CD14-positive monocyte (primary cell): Measurements from ENCODE around the gene ANO9. TPM values are rescaled to one million over a fixed set of nuclear protein-coding genes. Genes with fewer than 3 reads are reported as not detected.

Source experiments
- DNase-seq, 3 donors: peaks; one replicate each; pipeline ENCODE4 v3.0.0-alpha.2; 2011 to 2022
- H2AFZ ChIP-seq: 2 replicates; pipeline ENCODE4 v1.6.0; 2012; ENCODE audit warnings: mild to moderate bottlenecking, low read depth, low read length, inconsistent platforms; ENCODE audit not compliant: insufficient read depth, poor library complexity, severe bottlenecking
- H3K27ac ChIP-seq, 2 donors: 1 replicate in 1 of 2; 2 replicates in 1 of 2; pipeline ENCODE4 v1.5.1; 2012 to 2013; ENCODE audit warnings: low read length in 2 of 2, control low read depth in 1 of 2, inconsistent platforms in 1 of 2, low read depth in 1 of 2, mild to moderate bottlenecking in 1 of 2
- H3K27me3 ChIP-seq, 2 donors: one replicate each; pipeline versions ENCODE4 v1.6.0 to v1.6.1; 2011 to 2013; ENCODE audit warnings: low read length in 2 of 2; ENCODE audit not compliant: control insufficient read depth in 2 of 2, insufficient read depth in 2 of 2
- H3K36me3 ChIP-seq, 2 donors: replicated peaks in 1 of 2; 1 replicate in 1 of 2; 2 replicates in 1 of 2; pipeline versions ENCODE4 v1.5.1 to v1.6.1; 2012 to 2013; ENCODE audit warnings: low read length in 2 of 2, control low read depth in 1 of 2, inconsistent platforms in 1 of 2, mild to moderate bottlenecking in 1 of 2; ENCODE audit not compliant: insufficient read depth in 2 of 2, control insufficient read depth in 1 of 2
- H3K4me1 ChIP-seq, 2 donors: 1 replicate in 1 of 2; 2 replicates in 1 of 2; pipeline versions ENCODE4 v1.5.1 to v1.6.1; 2012 to 2013; ENCODE audit warnings: low read length in 2 of 2, control low read depth in 1 of 2, inconsistent platforms in 1 of 2, mild to moderate bottlenecking in 1 of 2, moderate library complexity in 1 of 2; ENCODE audit not compliant: insufficient read depth in 2 of 2, control insufficient read depth in 1 of 2
- H3K4me2 ChIP-seq: replicated peaks from 2 replicates; pipeline ENCODE3; 2012; ENCODE audit warnings: low read length, moderate library complexity, mild to moderate bottlenecking; ENCODE audit not compliant: poor library complexity, severe bottlenecking; ENCODE audit errors: extremely low read depth
- H3K4me3 ChIP-seq, 3 experiments: fragments of 200-600 bp in 1 of 3; sonication (generic) in 1 of 3; replicated peaks in 1 of 3; 1 replicate in 2 of 3; 2 replicates in 1 of 3; pipeline ENCODE4 v1.5.1; 2011 to 2013; ENCODE audit warnings: low read length in 3 of 3, mild to moderate bottlenecking in 3 of 3, control low read depth in 2 of 3, low read depth in 2 of 3, inconsistent platforms in 1 of 3, moderate library complexity in 1 of 3
- H3K79me2 ChIP-seq: 2 replicates; pipeline ENCODE4 v1.6.0; 2012; ENCODE audit warnings: mild to moderate bottlenecking, control low read depth, inconsistent platforms, low read length, moderate library complexity; ENCODE audit not compliant: insufficient read depth
- H3K9ac ChIP-seq: 2 replicates; pipeline ENCODE4 v1.6.0; 2017; ENCODE audit warnings: low read length, mild to moderate bottlenecking; ENCODE audit not compliant: insufficient read depth, poor library complexity, severe bottlenecking
- H3K9me3 ChIP-seq, 2 donors: replicated peaks in 1 of 2; 1 replicate in 1 of 2; 2 replicates in 1 of 2; pipeline versions ENCODE4 v1.5.1 to v1.6.1; 2012 to 2013; ENCODE audit warnings: low read length in 2 of 2, control low read depth in 1 of 2; ENCODE audit not compliant: control insufficient read depth in 1 of 2, insufficient read depth in 1 of 2
- H4K20me1 ChIP-seq: 2 replicates; pipeline ENCODE4 v1.6.0; 2012; ENCODE audit warnings: mild to moderate bottlenecking, low read length, control low read depth, moderate library complexity; ENCODE audit not compliant: insufficient read depth
- H3K27ac Mint-ChIP-seq, 7 donors: one replicate each; pipeline ENCODE4 v1.8.0; 2020; ENCODE audit warnings: mild to moderate bottlenecking in 7 of 7, mixed read lengths in 7 of 7, moderate library complexity in 6 of 7, inconsistent platforms in 2 of 7
- H3K27me3 Mint-ChIP-seq, 3 donors: one replicate each; pipeline ENCODE4 v1.8.0; 2021 to 2022; ENCODE audit warnings: low read depth in 3 of 3, mild to moderate bottlenecking in 3 of 3, mixed read lengths in 3 of 3, moderate library complexity in 3 of 3, inconsistent platforms in 1 of 3
- H3K36me3 Mint-ChIP-seq, 2 donors: one replicate each; pipeline ENCODE4 v1.8.0; 2020; ENCODE audit warnings: mixed read lengths in 2 of 2, inconsistent platforms in 1 of 2, mild to moderate bottlenecking in 1 of 2
- H3K4me1 Mint-ChIP-seq: one replicate; pipeline ENCODE4 v1.8.0; 2020; ENCODE audit warnings: mild to moderate bottlenecking, mixed read lengths
- H3K4me3 Mint-ChIP-seq, 2 donors: one replicate each; pipeline ENCODE4 v1.8.0; 2020; ENCODE audit warnings: mild to moderate bottlenecking in 2 of 2, mixed read lengths in 2 of 2, moderate library complexity in 1 of 2
- H3K9me3 Mint-ChIP-seq, 7 donors: one replicate each; pipeline ENCODE4 v1.8.0; 2020 to 2022; ENCODE audit warnings: mixed read lengths in 7 of 7, mild to moderate bottlenecking in 6 of 7, moderate library complexity in 6 of 7, inconsistent platforms in 2 of 7
- WGBS: methylation state at CpG from one replicate; pipeline ENCODE4 v1.1.5; 2013; ENCODE audit warnings: missing lambda C conversion rate; ENCODE audit not compliant: insufficient coverage; 5-methylcytosine and 5-hydroxymethylcytosine counted together
- intact Hi-C, 2 donors: fragments of 100-400 bp; cut with micrococcal nuclease; formaldehyde crosslinking; loops; one replicate each; pipeline versions ENCODE4 v1.15.0 to v1.15.1; 2023
- polyA plus RNA-seq, 3 donors: library from polyadenylated mRNA; depleted of rRNA in 1 of 3; unstranded in 2 of 3; stranded (reverse) in 1 of 3; fragments of 300-500 nt in 2 of 3; fragments of >200 nt in 1 of 3; fragmentation: Illumina TruSeq in 2 of 3; gene quantifications; 1 replicate in 2 of 3; 2 replicates in 1 of 3; pipeline ENCODE4 v1.2.3, GENCODE V29; 2012 to 2021
- TF ChIP-seq, protein P1 (sequence below): fragments of 200-600 bp; IDR thresholded peaks from one replicate; pipeline ENCODE4 v1.8.0; 2022; ENCODE audit warnings: antibody characterized with exemption, mild to moderate bottlenecking

The ANO9 gene
- polyA plus RNA-seq, 3 donors, result 0.18 to 0.24 TPM; not detected in 1

DNA sequence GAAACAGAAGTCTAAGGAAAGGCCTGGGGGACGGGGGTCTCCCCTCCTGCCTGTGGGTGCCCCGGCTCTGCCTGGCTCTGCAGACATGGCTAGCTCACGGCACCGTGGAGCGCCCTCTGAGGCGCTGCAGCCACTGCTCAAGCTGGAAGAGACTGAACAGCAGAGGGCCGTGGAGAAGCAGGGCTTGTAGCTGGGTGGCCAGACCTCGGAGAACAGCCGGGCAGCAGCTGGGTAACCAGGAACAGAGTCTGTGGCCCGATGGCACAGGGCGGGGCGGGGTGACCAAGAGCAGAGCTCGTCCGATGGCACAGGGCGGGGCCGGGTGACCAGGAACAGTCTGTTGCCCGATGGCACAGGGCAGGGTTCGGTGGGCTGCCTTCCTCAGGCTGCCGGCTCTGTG, 47.2 kb upstream of the ANO9 start:
- no peak overlapping the region for H3K4me3 Mint-ChIP-seq
- peaks cover 14% of the 10 kb centered on the region for H4K20me1 ChIP-seq
- H3K9me3 ChIP-seq, result peaks cover 0 to 14% of the 10 kb centered on the region in 2 donors
- H3K27me3 Mint-ChIP-seq, result peaks cover 0 to 2% (median 0%) of the 10 kb centered on the region in 3 donors
- peak overlapping the region in 2 of 7 donors; percentile 13 to 46 for H3K27ac Mint-ChIP-seq
- peaks cover 16 to 20% of the 10 kb centered on the region in 2 donors for H3K36me3 ChIP-seq
- peaks cover 14 to 33% of the 10 kb centered on the region in 2 donors for H3K36me3 Mint-ChIP-seq
- H2AFZ ChIP-seq, result no peak overlapping the region
- no peaks in the 10 kb centered on the region for H3K4me1 ChIP-seq
- H3K79me2 ChIP-seq, result no peaks in the 10 kb centered on the region
- no peak overlapping the region for H3K4me3 ChIP-seq
- no peak overlapping the region for H3K9ac ChIP-seq
- no peak overlapping the region for H3K27ac ChIP-seq
- DNase-seq, result no peak
- intact Hi-C loops, result no loop called here
- no peaks in the 10 kb centered on the region for H3K27me3 ChIP-seq
- TF ChIP-seq, protein P1, sequence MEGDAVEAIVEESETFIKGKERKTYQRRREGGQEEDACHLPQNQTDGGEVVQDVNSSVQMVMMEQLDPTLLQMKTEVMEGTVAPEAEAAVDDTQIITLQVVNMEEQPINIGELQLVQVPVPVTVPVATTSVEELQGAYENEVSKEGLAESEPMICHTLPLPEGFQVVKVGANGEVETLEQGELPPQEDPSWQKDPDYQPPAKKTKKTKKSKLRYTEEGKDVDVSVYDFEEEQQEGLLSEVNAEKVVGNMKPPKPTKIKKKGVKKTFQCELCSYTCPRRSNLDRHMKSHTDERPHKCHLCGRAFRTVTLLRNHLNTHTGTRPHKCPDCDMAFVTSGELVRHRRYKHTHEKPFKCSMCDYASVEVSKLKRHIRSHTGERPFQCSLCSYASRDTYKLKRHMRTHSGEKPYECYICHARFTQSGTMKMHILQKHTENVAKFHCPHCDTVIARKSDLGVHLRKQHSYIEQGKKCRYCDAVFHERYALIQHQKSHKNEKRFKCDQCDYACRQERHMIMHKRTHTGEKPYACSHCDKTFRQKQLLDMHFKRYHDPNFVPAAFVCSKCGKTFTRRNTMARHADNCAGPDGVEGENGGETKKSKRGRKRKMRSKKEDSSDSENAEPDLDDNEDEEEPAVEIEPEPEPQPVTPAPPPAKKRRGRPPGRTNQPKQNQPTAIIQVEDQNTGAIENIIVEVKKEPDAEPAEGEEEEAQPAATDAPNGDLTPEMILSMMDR, result no peak
- WGBS, result 92% methylated on average over 18 of the region's 19 CpGs
- peaks cover 0 to 4% (median 0%) of the 10 kb centered on the region in 7 donors for H3K9me3 Mint-ChIP-seq
- H3K4me1 Mint-ChIP-seq, result no peaks in the 10 kb centered on the region
- no peak overlapping the region for H3K4me2 ChIP-seq

GRCh38 chr11:488579-488978, 46.8 kb upstream of the ANO9 start:
- no peak overlapping the region for H2AFZ ChIP-seq
- H3K27me3 ChIP-seq, result no peaks in the 10 kb centered on the region
- no peak overlapping the region for H3K4me2 ChIP-seq
- peaks cover 13 to 16% of the 10 kb centered on the region in 2 donors for H3K36me3 ChIP-seq
- no peaks in the 10 kb centered on the region for H3K4me1 ChIP-seq
- no peak overlapping the region for H3K4me3 Mint-ChIP-seq
- peaks cover 0 to 7% (median 0%) of the 10 kb centered on the region in 7 donors for H3K9me3 Mint-ChIP-seq
- no peak overlapping the region for H3K9ac ChIP-seq
- H3K79me2 ChIP-seq, result no peaks in the 10 kb centered on the region
- TF ChIP-seq, protein P1, result no peak
- H3K27ac ChIP-seq, result no peak overlapping the region
- no peak overlapping the region for H3K27ac Mint-ChIP-seq
- no peak overlapping the region for H3K4me3 ChIP-seq
- H3K9me3 ChIP-seq, result peaks cover 0 to 19% of the 10 kb centered on the region in 2 donors
- H3K36me3 Mint-ChIP-seq, result peaks cover 14 to 30% of the 10 kb centered on the region in 2 donors
- 95% methylated on average over 14 of the region's 19 CpGs for WGBS
- intact Hi-C loops, result no loop called here
- no peaks in the 10 kb centered on the region for H3K4me1 Mint-ChIP-seq
- DNase-seq, result no peak
- H4K20me1 ChIP-seq, result peaks cover 10% of the 10 kb centered on the region
- peaks cover 0 to 2% (median 0%) of the 10 kb centered on the region in 3 donors for H3K27me3 Mint-ChIP-seq
